Upper lobe of left lung (tissue), 4 donors: ENCODE data around the gene FAM13A.

Experiments used
- CTCF ChIP-seq, 6 experiments: fragments of 450-650 bp in 4 of 6; fragments of 200-600 bp in 2 of 6; sonication (generic) in 2 of 6; IDR thresholded peaks; one replicate each; pipeline ENCODE4 v1.5.1; 2016 to 2019; ENCODE audit warnings: antibody characterized with exemption in 6 of 6
- POLR2A ChIP-seq, 4 donors: fragments of 450-650 bp; IDR thresholded peaks; one replicate each; pipeline ENCODE4 v1.5.1; 2016 to 2017; ENCODE audit warnings: antibody characterized with exemption in 4 of 4, mild to moderate bottlenecking in 2 of 4
- POLR2AphosphoS5 ChIP-seq, 2 donors: sonication (generic); formaldehyde crosslinking; IDR thresholded peaks; one replicate each; pipeline ENCODE4 v1.5.1; 2017; ENCODE audit warnings: antibody characterized with exemption in 2 of 2

- no peak for TF ChIP-seq CTCF (IDR thresholded peaks at IDR 0.05)
- TF ChIP-seq POLR2A (IDR thresholded peaks at IDR 0.05): no peak
- no peak for TF ChIP-seq POLR2AphosphoS5 (IDR thresholded peaks at IDR 0.05)
Observed at GRCh38 chr4:88949605-88950004, 107.4 kb downstream of the FAM13A start.
